ENCODE results near the gene SOCS6.

DNA sequence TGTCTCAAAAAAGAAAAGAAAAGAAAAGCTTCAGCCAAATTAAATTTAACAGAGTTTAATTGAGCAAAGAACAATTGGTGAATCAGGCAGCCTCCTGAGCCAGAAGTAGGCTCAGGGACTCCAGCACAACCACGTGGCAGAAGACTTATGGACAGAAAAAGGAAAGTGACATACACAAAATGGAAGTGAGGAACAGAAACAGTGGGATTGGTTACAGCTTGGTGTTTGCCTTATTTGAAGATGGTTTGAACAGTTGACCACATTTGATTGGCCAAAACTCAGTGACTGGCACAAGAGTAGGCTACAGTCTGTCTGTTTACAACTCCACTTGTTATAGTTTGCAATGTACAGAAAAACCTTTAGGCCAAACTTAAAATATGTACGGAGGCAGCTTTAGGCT lies 83.1 kb downstream of the SOCS6 start:
- TF ChIP-seq, protein P1, sequence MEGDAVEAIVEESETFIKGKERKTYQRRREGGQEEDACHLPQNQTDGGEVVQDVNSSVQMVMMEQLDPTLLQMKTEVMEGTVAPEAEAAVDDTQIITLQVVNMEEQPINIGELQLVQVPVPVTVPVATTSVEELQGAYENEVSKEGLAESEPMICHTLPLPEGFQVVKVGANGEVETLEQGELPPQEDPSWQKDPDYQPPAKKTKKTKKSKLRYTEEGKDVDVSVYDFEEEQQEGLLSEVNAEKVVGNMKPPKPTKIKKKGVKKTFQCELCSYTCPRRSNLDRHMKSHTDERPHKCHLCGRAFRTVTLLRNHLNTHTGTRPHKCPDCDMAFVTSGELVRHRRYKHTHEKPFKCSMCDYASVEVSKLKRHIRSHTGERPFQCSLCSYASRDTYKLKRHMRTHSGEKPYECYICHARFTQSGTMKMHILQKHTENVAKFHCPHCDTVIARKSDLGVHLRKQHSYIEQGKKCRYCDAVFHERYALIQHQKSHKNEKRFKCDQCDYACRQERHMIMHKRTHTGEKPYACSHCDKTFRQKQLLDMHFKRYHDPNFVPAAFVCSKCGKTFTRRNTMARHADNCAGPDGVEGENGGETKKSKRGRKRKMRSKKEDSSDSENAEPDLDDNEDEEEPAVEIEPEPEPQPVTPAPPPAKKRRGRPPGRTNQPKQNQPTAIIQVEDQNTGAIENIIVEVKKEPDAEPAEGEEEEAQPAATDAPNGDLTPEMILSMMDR (IDR thresholded peaks at IDR 0.05; ENCODE audit: extremely low read depth in 1 of 2, insufficient read depth in 1 of 2, low read depth in 1 of 2, low read length in 2 of 2) = no peak
- TF ChIP-seq POLR2AphosphoS5 (IDR thresholded peaks at IDR 0.05; ENCODE audit: insufficient read depth, low read depth, low read length) (no peak), JUN (IDR thresholded peaks at IDR 0.05; ENCODE audit: borderline replicate concordance, insufficient read depth, insufficient read length, low read depth) (no peak), EZH2 (IDR thresholded peaks at IDR 0.05; ENCODE audit: borderline replicate concordance, low read depth, low read length, severe bottlenecking) (no peak), POLR2A (IDR thresholded peaks at IDR 0.05; ENCODE audit: low read depth, low read length) (no peak), MYC (IDR thresholded peaks at IDR 0.05; ENCODE audit: low read depth, low read length) (no peak), FOS (IDR thresholded peaks at IDR 0.05; ENCODE audit: borderline replicate concordance, insufficient read depth, low read length) (no peak)
- TF ChIP-seq, protein P2, sequence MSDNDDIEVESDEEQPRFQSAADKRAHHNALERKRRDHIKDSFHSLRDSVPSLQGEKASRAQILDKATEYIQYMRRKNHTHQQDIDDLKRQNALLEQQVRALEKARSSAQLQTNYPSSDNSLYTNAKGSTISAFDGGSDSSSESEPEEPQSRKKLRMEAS (IDR thresholded peaks at IDR 0.05; ENCODE audit: insufficient read depth, insufficient read length) = no peak

All from endothelial cell of umbilical vein (primary cell).